ENCODE results near the gene MUSTN1.

DNA sequence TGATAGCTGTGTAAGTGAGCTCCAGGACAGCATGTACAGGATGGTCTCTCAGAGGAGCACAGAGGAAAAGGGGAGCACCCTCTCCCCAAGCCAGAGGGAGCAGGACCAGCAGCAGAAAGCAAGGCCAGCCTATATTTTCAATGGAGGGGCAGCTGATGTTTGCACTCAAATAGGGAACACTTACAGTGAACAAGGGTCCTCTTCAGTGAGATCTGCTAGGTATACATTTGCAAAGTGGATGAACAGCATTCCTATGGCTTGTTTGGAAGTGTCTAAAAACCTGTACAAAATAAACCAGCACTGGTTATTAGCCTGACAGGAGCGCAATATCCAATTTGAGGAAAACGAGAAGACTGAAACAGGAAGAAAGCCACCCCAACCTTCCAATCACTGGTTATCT, 17.6 kb upstream of the MUSTN1 start:
- TF ChIP-seq, protein P1, sequence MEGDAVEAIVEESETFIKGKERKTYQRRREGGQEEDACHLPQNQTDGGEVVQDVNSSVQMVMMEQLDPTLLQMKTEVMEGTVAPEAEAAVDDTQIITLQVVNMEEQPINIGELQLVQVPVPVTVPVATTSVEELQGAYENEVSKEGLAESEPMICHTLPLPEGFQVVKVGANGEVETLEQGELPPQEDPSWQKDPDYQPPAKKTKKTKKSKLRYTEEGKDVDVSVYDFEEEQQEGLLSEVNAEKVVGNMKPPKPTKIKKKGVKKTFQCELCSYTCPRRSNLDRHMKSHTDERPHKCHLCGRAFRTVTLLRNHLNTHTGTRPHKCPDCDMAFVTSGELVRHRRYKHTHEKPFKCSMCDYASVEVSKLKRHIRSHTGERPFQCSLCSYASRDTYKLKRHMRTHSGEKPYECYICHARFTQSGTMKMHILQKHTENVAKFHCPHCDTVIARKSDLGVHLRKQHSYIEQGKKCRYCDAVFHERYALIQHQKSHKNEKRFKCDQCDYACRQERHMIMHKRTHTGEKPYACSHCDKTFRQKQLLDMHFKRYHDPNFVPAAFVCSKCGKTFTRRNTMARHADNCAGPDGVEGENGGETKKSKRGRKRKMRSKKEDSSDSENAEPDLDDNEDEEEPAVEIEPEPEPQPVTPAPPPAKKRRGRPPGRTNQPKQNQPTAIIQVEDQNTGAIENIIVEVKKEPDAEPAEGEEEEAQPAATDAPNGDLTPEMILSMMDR (IDR thresholded peaks at IDR 0.05; ENCODE audit: poor library complexity) = no peak
- TF ChIP-seq EZH2 (IDR thresholded peaks at IDR 0.05; ENCODE audit: borderline replicate concordance) = no peak
- TF ChIP-seq EZH2phosphoT487 (IDR thresholded peaks at IDR 0.05; ENCODE audit: low read depth, severe bottlenecking, unreplicated experiment) = no peak

Data from hepatocyte (in vitro differentiated cells).